HG02840 (cell line): ENCODE results near the gene LEFTY1.

Experiments
- ATAC-seq: cut with Tn5 transposase; IDR thresholded peaks from one replicate; pipeline ENCODE4 v1.9.1; 2021; ENCODE audit warnings: mild to moderate bottlenecking, moderate library complexity, moderate number of reproducible peaks; ENCODE audit not compliant: unreplicated experiment, low FRiP score

The LEFTY1 gene

GRCh38 chr1:225876900-225877510, 11.9 kb downstream of the LEFTY1 start:
- ATAC-seq: no peak

- no peak for ATAC-seq
These were observed 13.7 kb downstream of the LEFTY1 start for GRCh38 chr1:225875044-225875815.

GRCh38 chr1:225874431-225874830, 14.5 kb downstream of the LEFTY1 start:
- no peak for ATAC-seq

DNA sequence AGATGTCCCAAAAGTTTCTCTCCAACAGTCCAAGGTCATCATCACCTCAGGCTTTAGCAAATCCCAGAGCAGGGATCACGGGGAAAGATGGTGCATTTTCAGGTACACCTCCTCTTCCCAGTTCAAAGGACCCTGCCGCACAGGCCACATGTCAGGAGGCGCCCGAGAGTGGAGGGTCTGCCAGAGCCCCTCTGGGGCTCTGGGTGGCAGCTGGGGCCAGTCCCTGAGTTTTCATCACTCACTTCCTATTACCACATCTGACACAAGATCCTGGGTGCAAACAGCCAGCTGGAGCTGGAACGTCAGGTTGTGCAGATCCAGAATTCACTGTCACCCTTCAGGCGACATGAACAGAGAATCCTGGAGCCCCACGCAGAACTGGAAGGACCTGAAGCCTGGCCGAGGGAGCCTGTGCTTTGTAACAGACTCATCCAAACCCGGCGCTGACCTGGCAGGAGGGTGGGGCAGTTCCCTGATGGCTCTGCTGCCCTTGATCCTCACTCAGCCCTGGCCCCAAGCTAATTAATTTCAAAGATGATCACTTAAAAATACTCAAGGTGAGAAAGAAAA, 15.6 kb downstream of the LEFTY1 start:
- ATAC-seq: no peak

DNA sequence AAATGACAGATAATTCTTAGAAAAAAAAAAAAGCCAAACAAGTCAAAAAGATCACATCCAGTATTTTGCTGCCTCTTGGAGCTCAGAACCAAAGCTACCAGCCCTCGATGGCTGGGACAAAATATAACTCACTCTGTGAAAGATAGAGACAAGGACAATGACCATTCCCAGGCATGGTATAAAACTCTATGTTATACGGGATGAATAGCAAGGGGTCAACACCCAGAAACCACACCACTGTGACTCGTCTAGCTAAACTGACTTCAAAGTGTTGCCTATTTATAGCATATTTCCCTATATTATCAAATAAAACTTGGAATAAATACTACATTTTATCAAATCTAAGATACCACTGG, 16.9 kb downstream of the LEFTY1 start:
- ATAC-seq: no peak

DNA sequence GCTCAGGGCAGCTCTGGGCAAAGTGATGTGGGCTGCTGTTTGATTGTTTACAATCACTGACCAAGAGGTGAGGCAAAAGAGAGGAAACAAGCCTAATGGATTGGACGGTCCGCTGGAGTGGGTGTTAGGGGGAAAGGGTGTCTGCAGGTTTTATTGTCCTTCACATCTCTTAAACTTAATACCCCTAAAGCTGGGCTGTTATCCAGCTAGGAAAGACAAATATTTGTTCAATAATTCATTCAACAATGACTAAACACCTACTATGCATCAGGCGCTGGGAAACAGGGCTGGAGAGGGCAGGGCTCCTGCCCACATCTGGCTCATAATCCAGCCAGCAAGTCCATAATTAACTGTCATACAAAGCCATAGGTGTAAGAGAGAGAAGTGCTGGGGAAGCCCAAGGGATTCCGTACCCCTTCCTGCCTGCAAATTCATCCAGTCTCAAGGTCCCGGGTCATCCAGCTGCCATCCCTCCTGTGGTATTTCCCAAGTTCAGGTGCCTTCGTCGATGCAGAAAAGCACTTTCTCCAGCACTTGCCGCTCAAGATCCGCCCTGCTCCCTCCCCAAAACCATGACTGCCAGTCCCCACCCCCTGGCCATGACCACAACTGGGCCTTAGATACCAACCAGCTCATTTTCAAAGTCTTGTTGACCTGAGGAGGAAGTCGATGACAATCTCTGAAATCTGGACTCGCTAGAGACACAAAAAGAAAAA, 17.4 kb downstream of the LEFTY1 start:
- no peak for ATAC-seq

DNA sequence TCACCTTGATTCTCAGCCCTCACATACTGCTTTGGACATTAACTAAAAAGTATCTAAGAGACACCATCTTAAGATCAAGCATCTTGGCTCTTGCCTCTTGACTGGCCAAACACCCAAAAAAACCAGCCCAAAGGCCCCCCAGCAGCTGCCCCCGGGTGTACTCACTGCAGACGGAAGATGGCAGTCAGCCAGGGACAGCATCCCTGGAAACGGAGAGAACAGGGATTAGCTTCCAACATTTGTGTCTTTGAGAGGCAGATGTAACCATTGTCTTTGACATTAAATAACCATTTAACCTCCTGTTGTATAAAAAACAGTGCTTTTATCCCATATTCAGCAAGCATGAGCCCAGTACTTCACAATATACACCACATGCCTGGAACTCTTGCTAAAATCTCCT, 18.0 kb downstream of the LEFTY1 start:
- ATAC-seq: no peak

DNA sequence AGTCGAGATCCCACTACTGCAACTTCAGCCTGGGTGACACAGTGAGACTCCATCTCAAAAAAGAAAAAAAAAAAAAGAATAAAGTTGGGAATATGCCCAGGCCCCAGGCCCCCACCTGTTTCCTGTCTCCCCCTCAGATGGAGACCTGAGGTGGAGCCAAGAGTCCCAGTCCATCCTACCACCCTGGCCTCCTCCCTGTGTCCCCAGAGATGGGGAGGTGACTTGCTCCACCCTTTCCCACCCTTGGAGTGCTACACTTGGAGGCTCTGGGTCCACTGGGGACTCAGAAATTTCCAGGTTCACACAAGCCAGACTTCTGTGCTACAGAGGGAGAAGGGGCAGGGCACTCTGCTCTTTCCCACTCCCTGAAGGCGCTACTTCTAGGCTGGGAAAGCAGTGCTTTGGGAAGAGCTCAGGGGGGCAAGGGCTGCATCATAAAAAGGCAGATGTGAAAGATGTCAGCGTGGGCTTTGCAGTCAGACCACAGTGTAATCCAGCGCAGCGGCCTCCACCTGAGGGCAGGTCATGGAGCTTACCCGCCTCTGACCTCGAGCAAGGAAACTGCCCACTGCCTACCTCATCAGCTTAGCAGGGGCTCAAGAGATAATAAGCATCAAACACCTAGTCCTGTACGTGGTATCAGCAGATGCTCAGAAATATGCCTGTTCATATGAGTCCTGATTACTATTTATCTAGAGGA, 20.2 kb downstream of the LEFTY1 start:
- no peak for ATAC-seq

- no peak for ATAC-seq
These were observed 22.0 kb downstream of the LEFTY1 start for GRCh38 chr1:225866981-225867380.

GRCh38 chr1:225866061-225866837, 22.7 kb downstream of the LEFTY1 start:
- ATAC-seq: no peak

- ATAC-seq: no peak
These were observed 23.4 kb downstream of the LEFTY1 start for GRCh38 chr1:225865514-225865913.

- ATAC-seq: no peak
These were observed 25.8 kb downstream of the LEFTY1 start for GRCh38 chr1:225863167-225863566.

DNA sequence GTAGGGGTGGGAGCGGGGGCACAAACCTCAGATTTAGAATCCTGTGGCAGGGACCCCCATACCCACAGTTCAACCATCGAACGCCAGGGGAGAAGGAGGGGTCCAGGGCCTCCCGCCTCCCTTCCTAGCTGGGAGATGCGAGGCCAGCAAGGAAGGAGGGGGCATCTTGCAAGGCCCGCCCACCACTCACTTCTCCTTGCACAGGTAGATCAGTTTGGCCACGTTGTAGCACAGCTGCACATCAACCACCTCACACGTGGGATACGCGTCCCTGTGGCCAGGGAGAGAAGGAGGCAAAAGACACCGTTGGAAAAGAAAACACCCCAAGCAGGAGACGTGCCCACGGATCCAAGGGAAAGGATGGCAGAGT, 26.4 kb downstream of the LEFTY1 start:
- no peak for ATAC-seq

- no peak for ATAC-seq
These were observed 26.9 kb downstream of the LEFTY1 start for GRCh38 chr1:225861834-225862580.

DNA sequence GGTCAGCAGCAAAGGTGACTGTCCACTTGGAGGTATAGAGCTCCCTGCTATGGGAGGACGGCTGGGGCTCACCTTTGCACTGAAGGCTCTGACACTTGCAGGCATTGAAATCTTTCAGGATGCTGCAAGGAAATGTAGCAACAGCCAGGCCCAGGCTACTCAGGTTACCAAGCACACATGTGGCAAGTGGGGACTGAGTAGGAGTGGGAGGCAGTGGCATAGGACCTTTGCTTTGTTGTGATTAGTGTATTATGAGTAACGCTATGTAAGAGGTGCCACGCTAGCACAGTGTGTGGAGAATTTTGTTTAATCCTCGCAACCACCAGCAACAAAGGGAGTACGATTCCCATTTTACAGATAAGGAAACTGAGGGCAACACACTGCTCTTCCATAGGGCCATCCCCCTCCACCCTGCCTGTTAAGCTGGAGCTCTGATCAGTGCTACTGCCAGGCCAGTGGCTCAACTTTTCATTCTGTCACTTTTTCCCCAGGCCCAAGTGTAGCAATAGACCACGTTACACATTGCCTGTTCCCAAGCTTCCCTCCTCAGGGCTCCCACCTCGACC, 28.0 kb downstream of the LEFTY1 start:
- no peak for ATAC-seq

DNA sequence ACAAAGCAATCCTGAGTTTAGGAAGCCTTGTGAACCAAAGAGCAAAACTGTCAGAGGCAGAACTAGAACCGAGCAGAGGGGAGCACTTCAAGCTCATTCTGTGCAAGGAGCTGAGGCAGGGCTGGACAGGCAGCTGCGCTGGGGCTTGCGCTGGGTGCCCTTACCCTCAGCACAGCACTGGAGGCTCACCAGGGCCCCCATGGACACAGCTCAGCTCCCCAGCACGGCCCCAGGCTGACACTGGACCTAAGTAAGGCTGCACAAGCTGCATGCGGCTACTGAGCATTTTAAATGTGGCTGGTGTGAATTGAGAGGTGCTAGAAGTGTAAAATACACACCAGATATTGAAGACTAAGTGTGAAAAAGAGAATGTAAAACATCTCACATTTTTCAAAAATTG, 28.8 kb downstream of the LEFTY1 start:
- no peak for ATAC-seq

- ATAC-seq: no peak
These were observed 29.8 kb downstream of the LEFTY1 start for GRCh38 chr1:225859151-225859550.

DNA sequence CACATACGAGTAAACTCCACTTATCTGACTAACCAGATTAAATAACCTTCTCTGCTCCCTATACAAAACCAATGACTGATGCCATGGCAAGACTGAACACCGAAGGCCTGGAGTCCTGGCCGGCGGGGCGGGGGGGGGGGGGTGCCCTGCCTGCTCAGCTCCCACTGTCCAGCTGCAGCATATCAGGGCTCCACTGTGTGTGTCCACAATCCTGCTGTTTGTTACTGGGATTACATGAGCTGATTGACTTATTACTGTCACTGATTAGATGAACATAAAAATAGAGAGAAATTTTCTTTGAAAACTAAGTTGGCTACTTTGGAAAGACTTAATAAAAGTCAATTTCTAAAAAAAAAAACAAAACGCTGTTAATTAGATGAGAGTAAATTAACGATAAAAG, 31.7 kb downstream of the LEFTY1 start:
- no peak for ATAC-seq
